HG02938 (cell line): ENCODE measurements around the gene KAT6B.
"Not testable (repeated sequence)": the region's sequence is repeated elsewhere in the genome, so short reads cannot be mapped to it uniquely, and the experiment has no call there.

ENCODE experiments used
- ATAC-seq: cut with Tn5 transposase; IDR thresholded peaks from one replicate; pipeline ENCODE4 v1.9.1; 2021; ENCODE audit warnings: mild to moderate bottlenecking, moderate library complexity; ENCODE audit not compliant: unreplicated experiment

KAT6B gene

GRCh38 chr10:74887614-74888284 lies 61.3 kb downstream of the KAT6B start:
- ATAC-seq = no peak

GRCh38 chr10:74888962-74889661 lies 62.7 kb downstream of the KAT6B start:
- no peak for ATAC-seq

GRCh38 chr10:74889662-74889998 lies 63.2 kb downstream of the KAT6B start:
- no peak for ATAC-seq

GRCh38 chr10:74890460-74890859 lies 64.1 kb downstream of the KAT6B start:
- ATAC-seq = no peak

- no peak for ATAC-seq
These were observed 64.7 kb downstream of the KAT6B start for GRCh38 chr10:74891053-74891452.

GRCh38 chr10:74892839-74893238 lies 66.4 kb downstream of the KAT6B start:
- no peak for ATAC-seq

GRCh38 chr10:74893329-74893728 lies 66.9 kb downstream of the KAT6B start:
- ATAC-seq = not testable (repeated sequence)

- no peak for ATAC-seq
These were observed 70.6 kb downstream of the KAT6B start for GRCh38 chr10:74896788-74897527.

GRCh38 chr10:74898201-74898976 lies 72.0 kb downstream of the KAT6B start:
- peak; percentile 69 for ATAC-seq

- ATAC-seq = peak; percentile 66
These were observed 73.9 kb downstream of the KAT6B start for GRCh38 chr10:74900297-74900696.

GRCh38 chr10:74901301-74901700 lies 74.9 kb downstream of the KAT6B start:
- no peak for ATAC-seq

- ATAC-seq = no peak
These were observed 75.6 kb downstream of the KAT6B start for GRCh38 chr10:74901867-74902450.

GRCh38 chr10:74903491-74903890 lies 77.1 kb downstream of the KAT6B start:
- ATAC-seq = no peak

GRCh38 chr10:74906611-74907198 lies 80.3 kb downstream of the KAT6B start:
- ATAC-seq = no peak

- ATAC-seq = no peak
These were observed 83.3 kb downstream of the KAT6B start for GRCh38 chr10:74909670-74910069.

- no peak for ATAC-seq
These were observed 84.0 kb downstream of the KAT6B start for GRCh38 chr10:74910241-74910975.

GRCh38 chr10:74910976-74911350 lies 84.6 kb downstream of the KAT6B start:
- ATAC-seq = no peak

- ATAC-seq = no peak
These were observed 85.8 kb downstream of the KAT6B start for GRCh38 chr10:74912182-74912581.

GRCh38 chr10:74912682-74913081 lies 86.3 kb downstream of the KAT6B start:
- no peak for ATAC-seq
